NCI-H146 (cell line): Measurements from ENCODE around the gene CAMTA1.

Experiments
- DNase-seq: peaks from one replicate; lab custom pipeline; 2025; lab: John Stamatoyannopoulos, UW

Gene CAMTA1

GRCh38 chr1:7613106-7613850 is 828.0 kb downstream of the CAMTA1 start:
- DNase-seq, result no peak

GRCh38 chr1:7613851-7614205 is 828.6 kb downstream of the CAMTA1 start:
- DNase-seq, result no peak

GRCh38 chr1:7614576-7615074 is 829.4 kb downstream of the CAMTA1 start:
- no peak for DNase-seq

- no peak for DNase-seq
Measured at GRCh38 chr1:7615138-7615537, 829.9 kb downstream of the CAMTA1 start.

GRCh38 chr1:7616076-7616832 is 831.0 kb downstream of the CAMTA1 start:
- DNase-seq, result no peak

GRCh38 chr1:7616953-7617352 is 831.7 kb downstream of the CAMTA1 start:
- no peak for DNase-seq

- no peak for DNase-seq
Measured at GRCh38 chr1:7617826-7618225, 832.6 kb downstream of the CAMTA1 start.

GRCh38 chr1:7620196-7620595 is 834.9 kb downstream of the CAMTA1 start:
- no peak for DNase-seq

- no peak for DNase-seq
Measured at GRCh38 chr1:7621334-7622219, 836.3 kb downstream of the CAMTA1 start.

GRCh38 chr1:7623842-7624241 is 838.6 kb downstream of the CAMTA1 start:
- DNase-seq, result no peak

GRCh38 chr1:7624791-7625355 is 839.6 kb downstream of the CAMTA1 start:
- DNase-seq, result no peak

GRCh38 chr1:7625401-7625800 is 840.1 kb downstream of the CAMTA1 start:
- no peak for DNase-seq

GRCh38 chr1:7628273-7628672 is 843.0 kb downstream of the CAMTA1 start:
- DNase-seq, result no peak

GRCh38 chr1:7629011-7629410 is 843.8 kb downstream of the CAMTA1 start:
- no peak for DNase-seq

GRCh38 chr1:7629465-7630195 is 844.4 kb downstream of the CAMTA1 start:
- DNase-seq, result no peak

- peak; percentile 56 for DNase-seq
Measured at GRCh38 chr1:7630378-7630777, 845.1 kb downstream of the CAMTA1 start.

- no peak for DNase-seq
Measured at GRCh38 chr1:7632176-7632575, 846.9 kb downstream of the CAMTA1 start.

- DNase-seq, result no peak
Measured at GRCh38 chr1:7632681-7633080, 847.4 kb downstream of the CAMTA1 start.

- peak; percentile 58 for DNase-seq
Measured at GRCh38 chr1:7633506-7634245, 848.4 kb downstream of the CAMTA1 start.

GRCh38 chr1:7634546-7635240 is 849.4 kb downstream of the CAMTA1 start:
- DNase-seq, result no peak
